ENCODE measurements around the gene BNIP3.

Gene BNIP3

DNA sequence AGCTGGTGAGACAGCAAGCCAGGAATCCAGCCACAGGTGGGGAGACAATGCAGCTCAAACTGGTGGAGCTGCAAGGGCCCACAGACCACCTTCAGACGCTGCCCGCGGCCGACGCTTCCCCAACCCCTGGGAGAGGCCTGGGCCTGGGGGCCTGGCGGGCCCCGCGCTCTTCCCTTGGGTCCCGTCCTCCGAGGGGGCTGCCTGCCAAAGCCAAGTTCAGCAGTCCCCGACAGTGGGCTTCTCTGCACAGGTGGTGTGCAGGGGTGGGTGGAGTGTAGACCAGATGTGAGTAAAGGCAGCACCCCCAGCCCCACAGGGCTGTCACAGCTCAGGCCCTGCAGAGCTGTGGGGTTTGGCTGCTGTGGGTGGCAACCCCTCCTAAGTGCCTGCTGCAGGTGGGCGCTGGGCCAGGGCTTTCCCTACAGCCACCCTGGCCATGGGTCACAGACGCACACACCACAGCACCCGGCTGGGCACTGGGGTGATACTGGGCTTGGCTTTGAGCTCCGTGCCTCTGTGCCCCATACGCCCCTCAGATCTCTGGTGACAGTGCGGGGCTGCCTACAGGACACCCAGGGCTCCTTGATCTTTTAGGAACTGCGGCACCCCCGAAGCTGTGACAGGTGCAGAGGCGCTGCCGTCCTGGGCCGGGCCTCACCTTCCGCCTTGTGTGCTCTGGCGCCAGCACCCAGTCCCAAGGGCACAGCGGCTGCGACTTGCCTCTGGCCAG is 20.5 kb downstream of the BNIP3 start:
- no peak for DNase-seq (ENCODE audit: low read depth in 1 of 2, low spot score in 1 of 2)
- H3K27ac ChIP-seq (replicated peaks): no peak overlapping the region
- no peak overlapping the region for H3K4me3 ChIP-seq (replicated peaks; ENCODE audit: insufficient read depth, low read length)
- no peaks in the 10 kb centered on the region for H3K27me3 ChIP-seq (ENCODE audit: insufficient read depth, poor library complexity, severe bottlenecking)
- TF ChIP-seq, protein P1, sequence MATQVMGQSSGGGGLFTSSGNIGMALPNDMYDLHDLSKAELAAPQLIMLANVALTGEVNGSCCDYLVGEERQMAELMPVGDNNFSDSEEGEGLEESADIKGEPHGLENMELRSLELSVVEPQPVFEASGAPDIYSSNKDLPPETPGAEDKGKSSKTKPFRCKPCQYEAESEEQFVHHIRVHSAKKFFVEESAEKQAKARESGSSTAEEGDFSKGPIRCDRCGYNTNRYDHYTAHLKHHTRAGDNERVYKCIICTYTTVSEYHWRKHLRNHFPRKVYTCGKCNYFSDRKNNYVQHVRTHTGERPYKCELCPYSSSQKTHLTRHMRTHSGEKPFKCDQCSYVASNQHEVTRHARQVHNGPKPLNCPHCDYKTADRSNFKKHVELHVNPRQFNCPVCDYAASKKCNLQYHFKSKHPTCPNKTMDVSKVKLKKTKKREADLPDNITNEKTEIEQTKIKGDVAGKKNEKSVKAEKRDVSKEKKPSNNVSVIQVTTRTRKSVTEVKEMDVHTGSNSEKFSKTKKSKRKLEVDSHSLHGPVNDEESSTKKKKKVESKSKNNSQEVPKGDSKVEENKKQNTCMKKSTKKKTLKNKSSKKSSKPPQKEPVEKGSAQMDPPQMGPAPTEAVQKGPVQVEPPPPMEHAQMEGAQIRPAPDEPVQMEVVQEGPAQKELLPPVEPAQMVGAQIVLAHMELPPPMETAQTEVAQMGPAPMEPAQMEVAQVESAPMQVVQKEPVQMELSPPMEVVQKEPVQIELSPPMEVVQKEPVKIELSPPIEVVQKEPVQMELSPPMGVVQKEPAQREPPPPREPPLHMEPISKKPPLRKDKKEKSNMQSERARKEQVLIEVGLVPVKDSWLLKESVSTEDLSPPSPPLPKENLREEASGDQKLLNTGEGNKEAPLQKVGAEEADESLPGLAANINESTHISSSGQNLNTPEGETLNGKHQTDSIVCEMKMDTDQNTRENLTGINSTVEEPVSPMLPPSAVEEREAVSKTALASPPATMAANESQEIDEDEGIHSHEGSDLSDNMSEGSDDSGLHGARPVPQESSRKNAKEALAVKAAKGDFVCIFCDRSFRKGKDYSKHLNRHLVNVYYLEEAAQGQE (IDR thresholded peaks at IDR 0.05; ENCODE audit: insufficient replicate concordance, low read depth): no peak
- TF ChIP-seq, protein P2, sequence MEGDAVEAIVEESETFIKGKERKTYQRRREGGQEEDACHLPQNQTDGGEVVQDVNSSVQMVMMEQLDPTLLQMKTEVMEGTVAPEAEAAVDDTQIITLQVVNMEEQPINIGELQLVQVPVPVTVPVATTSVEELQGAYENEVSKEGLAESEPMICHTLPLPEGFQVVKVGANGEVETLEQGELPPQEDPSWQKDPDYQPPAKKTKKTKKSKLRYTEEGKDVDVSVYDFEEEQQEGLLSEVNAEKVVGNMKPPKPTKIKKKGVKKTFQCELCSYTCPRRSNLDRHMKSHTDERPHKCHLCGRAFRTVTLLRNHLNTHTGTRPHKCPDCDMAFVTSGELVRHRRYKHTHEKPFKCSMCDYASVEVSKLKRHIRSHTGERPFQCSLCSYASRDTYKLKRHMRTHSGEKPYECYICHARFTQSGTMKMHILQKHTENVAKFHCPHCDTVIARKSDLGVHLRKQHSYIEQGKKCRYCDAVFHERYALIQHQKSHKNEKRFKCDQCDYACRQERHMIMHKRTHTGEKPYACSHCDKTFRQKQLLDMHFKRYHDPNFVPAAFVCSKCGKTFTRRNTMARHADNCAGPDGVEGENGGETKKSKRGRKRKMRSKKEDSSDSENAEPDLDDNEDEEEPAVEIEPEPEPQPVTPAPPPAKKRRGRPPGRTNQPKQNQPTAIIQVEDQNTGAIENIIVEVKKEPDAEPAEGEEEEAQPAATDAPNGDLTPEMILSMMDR (IDR thresholded peaks at IDR 0.05; ENCODE audit: insufficient read depth, low read length): no peak
- TF ChIP-seq SPI1 (IDR thresholded peaks at IDR 0.05; ENCODE audit: borderline replicate concordance, low read depth) (no peak), POLR2AphosphoS5 (IDR thresholded peaks at IDR 0.05; ENCODE audit: low read depth) (no peak), GABPA (IDR thresholded peaks at IDR 0.05; ENCODE audit: low read depth) (no peak)

GRCh38 chr10:131960631-131961046 is 21.1 kb downstream of the BNIP3 start:
- TF ChIP-seq, protein P1 (IDR thresholded peaks at IDR 0.05; ENCODE audit: insufficient replicate concordance, low read depth): no peak
- no peak for TF ChIP-seq POLR2AphosphoS5 (IDR thresholded peaks at IDR 0.05; ENCODE audit: low read depth)
- TF ChIP-seq, protein P2 (IDR thresholded peaks at IDR 0.05; ENCODE audit: insufficient read depth, low read length): no peak
- H3K4me3 ChIP-seq (replicated peaks; ENCODE audit: insufficient read depth, low read length): no peak overlapping the region
- DNase-seq (ENCODE audit: low read depth in 1 of 2, low spot score in 1 of 2): no peak
- H3K27ac ChIP-seq (replicated peaks): no peak overlapping the region
- no peaks in the 10 kb centered on the region for H3K27me3 ChIP-seq (ENCODE audit: insufficient read depth, poor library complexity, severe bottlenecking)

DNA sequence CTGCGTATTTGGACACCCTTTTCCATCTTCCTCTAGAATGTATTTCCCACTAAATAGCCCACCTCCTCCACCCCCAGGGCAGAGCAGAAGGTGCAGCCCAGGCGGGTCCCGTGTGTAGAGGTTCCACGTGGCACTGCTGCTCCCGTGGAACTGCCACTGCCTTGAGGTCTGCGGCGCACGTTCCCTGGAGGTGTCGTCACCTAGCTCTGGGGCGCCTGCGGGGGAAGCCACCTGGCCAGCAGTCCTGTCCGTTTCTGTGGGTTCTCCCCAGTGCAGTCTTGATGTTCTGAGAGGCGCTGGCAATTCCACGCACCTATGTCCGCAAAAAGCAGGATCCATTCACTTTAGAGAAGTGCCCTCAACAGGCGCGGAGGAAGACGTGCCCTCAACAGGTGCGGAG is 21.9 kb downstream of the BNIP3 start:
- Histone ChIP-seq H3K4me3 (replicated peaks; ENCODE audit: insufficient read depth, low read length) (no peak overlapping the region), H3K27me3 (ENCODE audit: insufficient read depth, poor library complexity, severe bottlenecking) (no peaks in the 10 kb centered on the region), H3K27ac (replicated peaks) (no peak overlapping the region)
- TF ChIP-seq, protein P2 (IDR thresholded peaks at IDR 0.05; ENCODE audit: insufficient read depth, low read length): no peak
- TF ChIP-seq POLR2AphosphoS5 (IDR thresholded peaks at IDR 0.05; ENCODE audit: low read depth) (no peak), GABPA (IDR thresholded peaks at IDR 0.05; ENCODE audit: low read depth) (no peak), SPI1 (IDR thresholded peaks at IDR 0.05; ENCODE audit: borderline replicate concordance, low read depth) (no peak)
- TF ChIP-seq, protein P1 (IDR thresholded peaks at IDR 0.05; ENCODE audit: insufficient replicate concordance, low read depth): no peak
- no peak for DNase-seq (ENCODE audit: low read depth in 1 of 2, low spot score in 1 of 2)
